ENCODE measurements around the gene DPH1.

The DPH1 gene

GRCh38 chr17:2064147-2064489 is 34.2 kb downstream of the DPH1 start:
- no peak for ATAC-seq
- TF ChIP-seq CREB5 (CRISPR knock-in tag; IDR thresholded peaks at IDR 0.05; ENCODE audit: low read depth), result no peak
- TF ChIP-seq CSRNP3 (CRISPR knock-in tag; IDR thresholded peaks at IDR 0.05), result no peak
- no peak for TF ChIP-seq ZFP30 (CRISPR knock-in tag; IDR thresholded peaks at IDR 0.05)
- TF ChIP-seq GLIS3 (CRISPR knock-in tag; IDR thresholded peaks at IDR 0.05), result no peak
- TF ChIP-seq SNAI2 (CRISPR knock-in tag; IDR thresholded peaks at IDR 0.05), result no peak

GRCh38 chr17:2064520-2064971 is 34.6 kb downstream of the DPH1 start:
- TF ChIP-seq CSDC2 (CRISPR knock-in tag; IDR thresholded peaks at IDR 0.05), result no peak
- TF ChIP-seq ARNTL (CRISPR knock-in tag; IDR thresholded peaks at IDR 0.05; ENCODE audit: borderline replicate concordance, low read depth), result no peak
- no peak for TF ChIP-seq CREB5 (CRISPR knock-in tag; IDR thresholded peaks at IDR 0.05; ENCODE audit: low read depth)
- TF ChIP-seq ZC3H10 (CRISPR knock-in tag; IDR thresholded peaks at IDR 0.05), result no peak
- TF ChIP-seq CSRNP3 (CRISPR knock-in tag; IDR thresholded peaks at IDR 0.05), result no peak
- TF ChIP-seq OSR1 (CRISPR knock-in tag; IDR thresholded peaks at IDR 0.05), result no peak
- TF ChIP-seq ZNF565 (CRISPR knock-in tag; conservative IDR thresholded peaks at IDR 0.05; ENCODE audit: low read depth), result no peak
- no peak for TF ChIP-seq BACH2 (CRISPR knock-in tag; IDR thresholded peaks at IDR 0.05; ENCODE audit: borderline replicate concordance)
- TF ChIP-seq PATZ1 (CRISPR knock-in tag; IDR thresholded peaks at IDR 0.05; ENCODE audit: borderline replicate concordance), result no peak
- TF ChIP-seq ZFP3 (CRISPR knock-in tag; IDR thresholded peaks at IDR 0.05), result no peak
- TF ChIP-seq GLIS3 (CRISPR knock-in tag; IDR thresholded peaks at IDR 0.05), result no peak
- no peak for TF ChIP-seq POU6F1 (CRISPR knock-in tag; IDR thresholded peaks at IDR 0.05; ENCODE audit: borderline replicate concordance, low read depth)
- no peak for TF ChIP-seq PPARA (CRISPR knock-in tag; IDR thresholded peaks at IDR 0.05; ENCODE audit: borderline replicate concordance)
- TF ChIP-seq ISL1 (CRISPR knock-in tag; IDR thresholded peaks at IDR 0.05), result no peak
- no peak for TF ChIP-seq TOX (CRISPR knock-in tag; IDR thresholded peaks at IDR 0.05; ENCODE audit: borderline replicate concordance)
- no peak for TF ChIP-seq TCF4 (CRISPR knock-in tag; IDR thresholded peaks at IDR 0.05; ENCODE audit: borderline replicate concordance)
- TF ChIP-seq ZFP30 (CRISPR knock-in tag; IDR thresholded peaks at IDR 0.05), result no peak
- TF ChIP-seq TSHZ2 (CRISPR knock-in tag; IDR thresholded peaks at IDR 0.05), result no peak
- ATAC-seq, result no peak
